ENCODE measurements around the gene DIP2B. TPM values are rescaled to one million over a fixed set of nuclear protein-coding genes. Genes with fewer than 3 reads are reported as not detected.

DIP2B gene
- total RNA-seq, 2 experiments from 2014 or later: 17.0 to 24.1 TPM

- Histone ChIP-seq H3K36me3 (ENCODE audit: insufficient read depth, low read length) (no peaks in the 10 kb centered on the region), H3K9me2 (ENCODE audit: insufficient read depth, low read length) (no peaks in the 10 kb centered on the region), H3K4me1 (ENCODE audit: insufficient read depth, low read length, poor library complexity, severe bottlenecking) (no peaks in the 10 kb centered on the region), H3K27ac (ENCODE audit: low read depth, low read length, poor library complexity, severe bottlenecking) (no peak overlapping the region), H3K79me2 (ENCODE audit: insufficient read depth, low read depth, low read length) (no peaks in the 10 kb centered on the region), H3K9me3 (ENCODE audit: low read length) (no peaks in the 10 kb centered on the region), H3K4me2 (ENCODE audit: low read length) (no peak overlapping the region), H3K4me3 (ENCODE audit: low read depth, low read length, poor library complexity, severe bottlenecking) (no peak overlapping the region), H2AFZ (ENCODE audit: low read length) (no peak overlapping the region), H4K20me1 (ENCODE audit: insufficient read depth, low read length) (no peaks in the 10 kb centered on the region)
- intact Hi-C loops (cut with micrococcal nuclease; ENCODE audit: unreplicated experiment): no loop called here
- TF ChIP-seq, protein P1, sequence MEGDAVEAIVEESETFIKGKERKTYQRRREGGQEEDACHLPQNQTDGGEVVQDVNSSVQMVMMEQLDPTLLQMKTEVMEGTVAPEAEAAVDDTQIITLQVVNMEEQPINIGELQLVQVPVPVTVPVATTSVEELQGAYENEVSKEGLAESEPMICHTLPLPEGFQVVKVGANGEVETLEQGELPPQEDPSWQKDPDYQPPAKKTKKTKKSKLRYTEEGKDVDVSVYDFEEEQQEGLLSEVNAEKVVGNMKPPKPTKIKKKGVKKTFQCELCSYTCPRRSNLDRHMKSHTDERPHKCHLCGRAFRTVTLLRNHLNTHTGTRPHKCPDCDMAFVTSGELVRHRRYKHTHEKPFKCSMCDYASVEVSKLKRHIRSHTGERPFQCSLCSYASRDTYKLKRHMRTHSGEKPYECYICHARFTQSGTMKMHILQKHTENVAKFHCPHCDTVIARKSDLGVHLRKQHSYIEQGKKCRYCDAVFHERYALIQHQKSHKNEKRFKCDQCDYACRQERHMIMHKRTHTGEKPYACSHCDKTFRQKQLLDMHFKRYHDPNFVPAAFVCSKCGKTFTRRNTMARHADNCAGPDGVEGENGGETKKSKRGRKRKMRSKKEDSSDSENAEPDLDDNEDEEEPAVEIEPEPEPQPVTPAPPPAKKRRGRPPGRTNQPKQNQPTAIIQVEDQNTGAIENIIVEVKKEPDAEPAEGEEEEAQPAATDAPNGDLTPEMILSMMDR (conservative IDR thresholded peaks at IDR 0.05; ENCODE audit: low read length): no peak
- no peak for TF ChIP-seq EZH2phosphoT487 (IDR thresholded peaks at IDR 0.05; ENCODE audit: borderline replicate concordance, low read depth, low read length)
- CTCF ChIA-PET (ENCODE audit: unreplicated experiment): no interaction called here
- no TSS peak for BruUV-seq (replicated peaks)
- POLR2A ChIA-PET: interaction anchor here (1.7 kb wide), 1 partner anchor 8 kb away, joined by 5 read pairs; no protein-coding TSS in a partner anchor
- no peak for DNase-seq (ENCODE audit: low spot score)
Observed at GRCh38 chr12:50558970-50559369, 54.2 kb downstream of the DIP2B start.

DNA sequence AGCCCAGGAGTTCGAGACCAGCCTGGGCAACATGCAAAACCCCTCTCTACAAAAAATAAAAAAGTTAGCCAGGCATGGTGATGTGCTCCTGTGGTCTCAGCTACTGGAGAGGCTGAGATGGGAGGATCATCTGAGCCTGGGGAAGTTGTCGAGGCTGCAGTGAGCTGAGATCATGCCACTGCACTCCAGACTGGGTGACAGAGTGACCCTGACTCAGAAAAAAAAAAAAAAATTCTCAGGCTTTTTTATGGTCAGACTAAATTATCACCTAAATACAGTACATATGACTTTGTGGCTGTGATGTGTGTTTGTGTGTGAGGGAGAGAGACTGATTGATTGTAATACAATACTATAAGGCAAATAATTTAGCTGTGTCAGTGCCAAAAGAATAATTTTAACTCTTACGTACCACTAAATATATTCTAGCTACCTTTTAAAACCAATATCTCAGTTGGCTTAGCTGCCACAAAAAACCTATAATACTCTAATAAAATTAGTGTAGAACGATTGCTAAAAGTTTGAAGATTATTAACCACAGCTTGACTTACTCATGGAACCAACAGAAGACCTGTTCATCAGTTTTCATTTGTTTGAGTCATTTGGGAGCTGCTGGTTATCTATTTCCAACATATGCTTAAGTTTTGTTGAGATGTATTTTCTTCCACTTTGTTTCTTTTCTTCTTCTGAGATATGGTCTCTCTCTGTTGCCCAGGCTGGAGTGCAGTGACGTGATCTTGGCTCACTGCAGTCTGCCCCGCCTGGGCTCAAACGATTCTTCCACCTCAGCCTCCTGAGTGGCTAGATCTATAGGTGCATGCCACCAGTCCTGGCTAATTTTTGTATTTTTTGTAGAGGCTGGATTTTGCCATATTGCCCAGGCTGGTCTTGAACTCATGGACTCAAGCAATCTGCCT is 58.0 kb downstream of the DIP2B start:
- no peak overlapping the region for H3K4me3 ChIP-seq (ENCODE audit: low read depth, low read length, poor library complexity, severe bottlenecking)
- no peak for DNase-seq (ENCODE audit: low spot score)
- intact Hi-C loops (cut with micrococcal nuclease; ENCODE audit: unreplicated experiment): no loop called here
- H2AFZ ChIP-seq (ENCODE audit: low read length): no peak overlapping the region
- no peak overlapping the region for H3K4me2 ChIP-seq (ENCODE audit: low read length)
- BruUV-seq (replicated peaks): no TSS peak
- POLR2A ChIA-PET: interaction anchor here (0.5 to 1.5 kb wide), 5 partner anchors 10 to 269 kb away, joined by 3 to 7 read pairs (median 4); no protein-coding TSS in a partner anchor
- H3K36me3 ChIP-seq (ENCODE audit: insufficient read depth, low read length): no peaks in the 10 kb centered on the region
- no peak overlapping the region for H3K27ac ChIP-seq (ENCODE audit: low read depth, low read length, poor library complexity, severe bottlenecking)
- no peaks in the 10 kb centered on the region for H4K20me1 ChIP-seq (ENCODE audit: insufficient read depth, low read length)
- CTCF ChIA-PET (ENCODE audit: unreplicated experiment): no interaction called here
- no peaks in the 10 kb centered on the region for H3K79me2 ChIP-seq (ENCODE audit: insufficient read depth, low read depth, low read length)
- TF ChIP-seq, protein P1 (conservative IDR thresholded peaks at IDR 0.05; ENCODE audit: low read length): no peak
- TF ChIP-seq EZH2phosphoT487 (IDR thresholded peaks at IDR 0.05; ENCODE audit: borderline replicate concordance, low read depth, low read length): no peak
- H3K9me2 ChIP-seq (ENCODE audit: insufficient read depth, low read length): no peaks in the 10 kb centered on the region
- H3K4me1 ChIP-seq (ENCODE audit: insufficient read depth, low read length, poor library complexity, severe bottlenecking): no peaks in the 10 kb centered on the region
- no peaks in the 10 kb centered on the region for H3K9me3 ChIP-seq (ENCODE audit: low read length)

DNA sequence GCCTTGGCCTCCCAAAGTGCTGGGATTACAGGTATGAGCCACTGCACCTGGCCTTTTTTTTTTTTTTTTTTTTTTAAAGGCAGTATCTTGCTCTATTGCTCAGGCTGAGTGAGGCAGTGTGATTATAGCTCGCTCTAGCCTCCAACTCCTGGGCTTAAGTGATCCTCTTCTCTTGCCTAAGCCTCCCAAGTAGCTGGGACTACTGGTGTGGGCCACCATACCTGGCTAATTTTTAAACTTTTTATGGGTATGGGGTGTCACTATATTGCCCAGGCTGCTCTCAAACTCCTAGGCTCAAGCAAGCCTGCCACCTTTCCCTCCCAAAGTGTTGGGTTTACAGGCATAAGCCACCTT is 58.6 kb downstream of the DIP2B start:
- H3K4me1 ChIP-seq (ENCODE audit: insufficient read depth, low read length, poor library complexity, severe bottlenecking): no peaks in the 10 kb centered on the region
- H3K27ac ChIP-seq (ENCODE audit: low read depth, low read length, poor library complexity, severe bottlenecking): no peak overlapping the region
- no peaks in the 10 kb centered on the region for H4K20me1 ChIP-seq (ENCODE audit: insufficient read depth, low read length)
- H3K9me2 ChIP-seq (ENCODE audit: insufficient read depth, low read length): no peaks in the 10 kb centered on the region
- no peaks in the 10 kb centered on the region for H3K79me2 ChIP-seq (ENCODE audit: insufficient read depth, low read depth, low read length)
- no peak overlapping the region for H2AFZ ChIP-seq (ENCODE audit: low read length)
- H3K36me3 ChIP-seq (ENCODE audit: insufficient read depth, low read length): no peaks in the 10 kb centered on the region
- H3K4me3 ChIP-seq (ENCODE audit: low read depth, low read length, poor library complexity, severe bottlenecking): no peak overlapping the region
- DNase-seq (ENCODE audit: low spot score): no peak
- TF ChIP-seq, protein P1 (conservative IDR thresholded peaks at IDR 0.05; ENCODE audit: low read length): no peak
- TF ChIP-seq EZH2phosphoT487 (IDR thresholded peaks at IDR 0.05; ENCODE audit: borderline replicate concordance, low read depth, low read length): no peak
- intact Hi-C loops (cut with micrococcal nuclease; ENCODE audit: unreplicated experiment): no loop called here
- CTCF ChIA-PET (ENCODE audit: unreplicated experiment): no interaction called here
- POLR2A ChIA-PET: interaction anchor here (0.5 to 1.1 kb wide), 3 partner anchors 16 to 270 kb away, joined by 3 to 7 read pairs (median 6); no protein-coding TSS in a partner anchor
- BruUV-seq (replicated peaks): no TSS peak
- no peak overlapping the region for H3K4me2 ChIP-seq (ENCODE audit: low read length)
- no peaks in the 10 kb centered on the region for H3K9me3 ChIP-seq (ENCODE audit: low read length)
